ENCODE measurements around the gene EFCAB11. TPM values are rescaled to one million over a fixed set of nuclear protein-coding genes. Genes with fewer than 3 reads are reported as not detected.
A peak's percentile ranks its signal among the peaks of the same experiment; 100 is the strongest.

EFCAB11 gene
- total and polyA plus RNA-seq, 2 experiments from 2014 or later: 7.7 to 24.6 TPM

DNA sequence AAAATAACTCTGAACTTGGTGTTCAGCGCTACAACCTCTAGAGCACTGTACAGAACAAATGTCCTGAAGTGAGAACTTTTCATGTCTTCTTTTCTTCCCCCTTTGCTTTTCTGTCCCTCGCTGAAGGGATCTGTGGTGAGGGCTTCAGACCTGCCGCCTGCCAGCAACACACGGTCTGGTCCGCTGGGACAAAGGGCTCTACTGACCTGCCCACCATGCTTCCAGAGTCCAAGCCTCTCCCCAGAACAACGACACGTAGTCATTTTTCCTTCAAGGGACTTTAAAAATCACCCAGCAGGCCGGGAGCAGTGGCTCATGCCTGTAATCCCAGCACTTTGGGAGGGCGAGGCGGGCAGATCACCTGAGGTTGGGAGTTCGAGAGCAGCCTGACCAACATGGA is 140.4 kb downstream of the EFCAB11 start:
- H3K27ac ChIP-seq (ENCODE audit: low read depth): no peak overlapping the region
- H3K4me2 ChIP-seq: no peak overlapping the region

More for the DNA sequence above, 140.4 kb downstream of the EFCAB11 start:
- peaks cover 7% of the 10 kb centered on the region; the same call in 2 of the 3 replicates for H3K4me1 Mint-ChIP-seq
- H3K4me3 Mint-ChIP-seq: no peak overlapping the region
- peaks cover 7% of the 10 kb centered on the region for H3K4me1 ChIP-seq (ENCODE audit: insufficient read depth)
- no peaks in the 10 kb centered on the region for H3K36me3 Mint-ChIP-seq (ENCODE audit: low read depth)
- H3K4me3 ChIP-seq: no peak overlapping the region
- H3F3A ChIP-seq (replicated peaks; ENCODE audit: low read depth): no peaks in the 10 kb centered on the region
- no peaks in the 10 kb centered on the region for H3K27me3 ChIP-seq (ENCODE audit: insufficient read depth)
- no peak for DNase-seq (ENCODE audit: low spot score)
- no peaks in the 10 kb centered on the region for H4K20me1 ChIP-seq (replicated peaks; ENCODE audit: insufficient read depth)
- no peaks in the 10 kb centered on the region for H3K27me3 Mint-ChIP-seq (ENCODE audit: insufficient read depth, low read depth, poor library complexity)
- no peak overlapping the region; the same call in 1 of the 2 replicates for H2AFZ ChIP-seq
- H3K9me3 Mint-ChIP-seq: no peaks in the 10 kb centered on the region
- no peaks in the 10 kb centered on the region for H3K36me3 ChIP-seq (ENCODE audit: insufficient read depth)
- peak; percentile 46 for ATAC-seq
- no peaks in the 10 kb centered on the region for H3K79me2 ChIP-seq (replicated peaks; ENCODE audit: insufficient read depth)
- TF ChIP-seq CTCF (conservative IDR thresholded peaks at IDR 0.05; ENCODE audit: low read depth in 2 of 2) (no peak), STAT1 (IDR thresholded peaks at IDR 0.05; ENCODE audit: unreplicated experiment) (no peak), EZH2 (IDR thresholded peaks at IDR 0.05; ENCODE audit: low read depth, unreplicated experiment) (no peak), NANOG (IDR thresholded peaks at IDR 0.05; ENCODE audit: borderline replicate concordance) (no peak)
- TF ChIP-seq, protein P1, sequence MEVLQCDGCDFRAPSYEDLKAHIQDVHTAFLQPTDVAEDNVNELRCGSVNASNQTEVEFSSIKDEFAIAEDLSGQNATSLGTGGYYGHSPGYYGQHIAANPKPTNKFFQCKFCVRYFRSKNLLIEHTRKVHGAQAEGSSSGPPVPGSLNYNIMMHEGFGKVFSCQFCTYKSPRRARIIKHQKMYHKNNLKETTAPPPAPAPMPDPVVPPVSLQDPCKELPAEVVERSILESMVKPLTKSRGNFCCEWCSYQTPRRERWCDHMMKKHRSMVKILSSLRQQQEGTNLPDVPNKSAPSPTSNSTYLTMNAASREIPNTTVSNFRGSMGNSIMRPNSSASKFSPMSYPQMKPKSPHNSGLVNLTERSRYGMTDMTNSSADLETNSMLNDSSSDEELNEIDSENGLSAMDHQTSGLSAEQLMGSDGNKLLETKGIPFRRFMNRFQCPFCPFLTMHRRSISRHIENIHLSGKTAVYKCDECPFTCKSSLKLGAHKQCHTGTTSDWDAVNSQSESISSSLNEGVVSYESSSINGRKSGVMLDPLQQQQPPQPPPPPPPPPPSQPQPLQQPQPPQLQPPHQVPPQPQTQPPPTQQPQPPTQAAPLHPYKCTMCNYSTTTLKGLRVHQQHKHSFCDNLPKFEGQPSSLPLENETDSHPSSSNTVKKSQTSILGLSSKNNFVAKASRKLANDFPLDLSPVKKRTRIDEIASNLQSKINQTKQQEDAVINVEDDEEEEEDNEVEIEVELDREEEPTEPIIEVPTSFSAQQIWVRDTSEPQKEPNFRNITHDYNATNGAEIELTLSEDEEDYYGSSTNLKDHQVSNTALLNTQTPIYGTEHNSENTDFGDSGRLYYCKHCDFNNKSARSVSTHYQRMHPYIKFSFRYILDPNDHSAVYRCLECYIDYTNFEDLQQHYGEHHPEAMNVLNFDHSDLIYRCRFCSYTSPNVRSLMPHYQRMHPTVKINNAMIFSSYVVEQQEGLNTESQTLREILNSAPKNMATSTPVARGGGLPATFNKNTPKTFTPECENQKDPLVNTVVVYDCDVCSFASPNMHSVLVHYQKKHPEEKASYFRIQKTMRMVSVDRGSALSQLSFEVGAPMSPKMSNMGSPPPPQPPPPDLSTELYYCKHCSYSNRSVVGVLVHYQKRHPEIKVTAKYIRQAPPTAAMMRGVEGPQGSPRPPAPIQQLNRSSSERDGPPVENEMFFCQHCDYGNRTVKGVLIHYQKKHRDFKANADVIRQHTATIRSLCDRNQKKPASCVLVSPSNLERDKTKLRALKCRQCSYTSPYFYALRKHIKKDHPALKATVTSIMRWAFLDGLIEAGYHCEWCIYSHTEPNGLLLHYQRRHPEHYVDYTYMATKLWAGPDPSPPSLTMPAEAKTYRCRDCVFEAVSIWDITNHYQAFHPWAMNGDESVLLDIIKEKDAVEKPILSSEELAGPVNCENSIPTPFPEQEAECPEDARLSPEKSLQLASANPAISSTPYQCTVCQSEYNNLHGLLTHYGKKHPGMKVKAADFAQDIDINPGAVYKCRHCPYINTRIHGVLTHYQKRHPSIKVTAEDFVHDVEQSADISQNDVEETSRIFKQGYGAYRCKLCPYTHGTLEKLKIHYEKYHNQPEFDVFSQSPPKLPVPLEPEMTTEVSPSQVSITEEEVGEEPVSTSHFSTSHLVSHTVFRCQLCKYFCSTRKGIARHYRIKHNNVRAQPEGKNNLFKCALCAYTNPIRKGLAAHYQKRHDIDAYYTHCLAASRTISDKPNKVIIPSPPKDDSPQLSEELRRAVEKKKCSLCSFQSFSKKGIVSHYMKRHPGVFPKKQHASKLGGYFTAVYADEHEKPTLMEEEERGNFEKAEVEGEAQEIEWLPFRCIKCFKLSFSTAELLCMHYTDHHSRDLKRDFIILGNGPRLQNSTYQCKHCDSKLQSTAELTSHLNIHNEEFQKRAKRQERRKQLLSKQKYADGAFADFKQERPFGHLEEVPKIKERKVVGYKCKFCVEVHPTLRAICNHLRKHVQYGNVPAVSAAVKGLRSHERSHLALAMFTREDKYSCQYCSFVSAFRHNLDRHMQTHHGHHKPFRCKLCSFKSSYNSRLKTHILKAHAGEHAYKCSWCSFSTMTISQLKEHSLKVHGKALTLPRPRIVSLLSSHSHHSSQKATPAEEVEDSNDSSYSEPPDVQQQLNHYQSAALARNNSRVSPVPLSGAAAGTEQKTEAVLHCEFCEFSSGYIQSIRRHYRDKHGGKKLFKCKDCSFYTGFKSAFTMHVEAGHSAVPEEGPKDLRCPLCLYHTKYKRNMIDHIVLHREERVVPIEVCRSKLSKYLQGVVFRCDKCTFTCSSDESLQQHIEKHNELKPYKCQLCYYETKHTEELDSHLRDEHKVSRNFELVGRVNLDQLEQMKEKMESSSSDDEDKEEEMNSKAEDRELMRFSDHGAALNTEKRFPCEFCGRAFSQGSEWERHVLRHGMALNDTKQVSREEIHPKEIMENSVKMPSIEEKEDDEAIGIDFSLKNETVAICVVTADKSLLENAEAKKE (CRISPR knock-in tag; IDR thresholded peaks at IDR 0.05): no peak
- no peaks in the 10 kb centered on the region for H3K9me2 ChIP-seq (ENCODE audit: insufficient read depth)
- no peak overlapping the region for H3K27ac Mint-ChIP-seq

Measured in GM23338 (cell line).